Measurements from ENCODE around the gene PPARG. TPM values are rescaled to one million over a fixed set of nuclear protein-coding genes. Genes with fewer than 3 reads are reported as not detected.

The PPARG gene
- polyA plus RNA-seq, 1 donor (not counting 4 experiments of a cell fraction or from before 2014, with no cell fraction given) = 3.1 TPM

DNA sequence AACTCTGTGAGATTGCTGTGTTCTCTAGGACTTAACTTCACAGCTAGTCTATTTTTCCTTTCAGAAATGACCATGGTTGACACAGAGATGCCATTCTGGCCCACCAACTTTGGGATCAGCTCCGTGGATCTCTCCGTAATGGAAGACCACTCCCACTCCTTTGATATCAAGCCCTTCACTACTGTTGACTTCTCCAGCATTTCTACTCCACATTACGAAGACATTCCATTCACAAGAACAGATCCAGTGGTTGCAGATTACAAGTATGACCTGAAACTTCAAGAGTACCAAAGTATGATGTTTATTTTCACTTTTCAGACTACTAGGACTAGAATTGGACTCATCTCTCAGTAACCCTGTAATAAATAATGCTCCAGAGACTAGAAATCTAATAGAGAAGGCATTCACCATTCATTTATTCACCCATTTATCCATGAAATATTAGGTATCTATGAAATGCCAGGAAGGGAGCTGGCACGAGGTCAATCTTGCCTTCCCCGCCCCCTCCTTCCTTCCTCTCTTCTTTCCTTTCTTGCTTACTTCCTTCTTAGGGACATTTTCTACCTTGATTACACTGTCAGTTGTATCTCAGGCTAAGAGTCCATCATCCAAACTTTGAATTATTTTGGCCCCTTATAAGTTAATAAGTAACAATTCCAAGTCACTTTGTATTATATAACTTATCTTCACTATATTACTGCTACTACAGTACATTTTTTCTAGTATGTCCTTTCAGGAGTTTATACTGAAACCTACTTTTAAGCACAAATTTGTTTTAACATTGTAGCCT is 91.0 kb downstream of the PPARG start:
- Histone ChIP-seq H3K9me3 (ENCODE audit: control insufficient read depth, low read depth, low read length) (no peaks in the 10 kb centered on the region), H3K79me2 (ENCODE audit: control insufficient read depth, insufficient read depth, low read length) (no peaks in the 10 kb centered on the region), H3K9me1 (ENCODE audit: control insufficient read depth, extremely low read depth, insufficient read depth, low read length) (no peaks in the 10 kb centered on the region), H3K27ac (ENCODE audit: control insufficient read depth, insufficient read depth, low read length) (no peak overlapping the region), H3K4me3 (ENCODE audit: control insufficient read depth in 2 of 3, extremely low read depth in 1 of 3, insufficient read depth in 2 of 3, low read depth in 1 of 3, low read length in 3 of 3) (no peak overlapping the region), H3K36me3 (ENCODE audit: control insufficient read depth in 2 of 2, extremely low read depth in 1 of 2, insufficient read depth in 2 of 2, low read length in 2 of 2) (no peaks in the 10 kb centered on the region), H3K9ac (ENCODE audit: control insufficient read depth, extremely low read depth, insufficient read depth, low read length) (no peak overlapping the region), H3K27me3 (ENCODE audit: control insufficient read depth, extremely low read depth, insufficient read depth, low read length) (no peaks in the 10 kb centered on the region), H2AFZ (ENCODE audit: control insufficient read depth, low read length) (no peak overlapping the region), H3K4me2 (ENCODE audit: control insufficient read depth, extremely low read depth, insufficient read depth, low read depth, low read length) (no peak overlapping the region), H3K4me1 (ENCODE audit: control insufficient read depth, extremely low read depth, insufficient read depth, low read length) (no peaks in the 10 kb centered on the region), H4K20me1 (ENCODE audit: control insufficient read depth, extremely low read depth, insufficient read depth, low read length) (no peaks in the 10 kb centered on the region)
- TF ChIP-seq, protein P1, sequence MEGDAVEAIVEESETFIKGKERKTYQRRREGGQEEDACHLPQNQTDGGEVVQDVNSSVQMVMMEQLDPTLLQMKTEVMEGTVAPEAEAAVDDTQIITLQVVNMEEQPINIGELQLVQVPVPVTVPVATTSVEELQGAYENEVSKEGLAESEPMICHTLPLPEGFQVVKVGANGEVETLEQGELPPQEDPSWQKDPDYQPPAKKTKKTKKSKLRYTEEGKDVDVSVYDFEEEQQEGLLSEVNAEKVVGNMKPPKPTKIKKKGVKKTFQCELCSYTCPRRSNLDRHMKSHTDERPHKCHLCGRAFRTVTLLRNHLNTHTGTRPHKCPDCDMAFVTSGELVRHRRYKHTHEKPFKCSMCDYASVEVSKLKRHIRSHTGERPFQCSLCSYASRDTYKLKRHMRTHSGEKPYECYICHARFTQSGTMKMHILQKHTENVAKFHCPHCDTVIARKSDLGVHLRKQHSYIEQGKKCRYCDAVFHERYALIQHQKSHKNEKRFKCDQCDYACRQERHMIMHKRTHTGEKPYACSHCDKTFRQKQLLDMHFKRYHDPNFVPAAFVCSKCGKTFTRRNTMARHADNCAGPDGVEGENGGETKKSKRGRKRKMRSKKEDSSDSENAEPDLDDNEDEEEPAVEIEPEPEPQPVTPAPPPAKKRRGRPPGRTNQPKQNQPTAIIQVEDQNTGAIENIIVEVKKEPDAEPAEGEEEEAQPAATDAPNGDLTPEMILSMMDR (optimal IDR thresholded peaks at IDR 0.05 in 1 of 3, IDR thresholded peaks at IDR 0.05 in 1 of 3, conservative IDR thresholded peaks at IDR 0.05 in 1 of 3; ENCODE audit: extremely low read depth in 1 of 3, insufficient read depth in 2 of 3, low read length in 3 of 3) = no peak
- no peak for TF ChIP-seq EZH2 (IDR thresholded peaks at IDR 0.05; ENCODE audit: low read length)
- FAIRE-seq = no peak
- dilution Hi-C loops (cut with MboI; ENCODE audit: extremely low pct_ligation_motif_present, low sequenced_read_pairs) = no loop called here
- DNase-seq (ENCODE audit: low read depth, low spot score) = no peak

DNA sequence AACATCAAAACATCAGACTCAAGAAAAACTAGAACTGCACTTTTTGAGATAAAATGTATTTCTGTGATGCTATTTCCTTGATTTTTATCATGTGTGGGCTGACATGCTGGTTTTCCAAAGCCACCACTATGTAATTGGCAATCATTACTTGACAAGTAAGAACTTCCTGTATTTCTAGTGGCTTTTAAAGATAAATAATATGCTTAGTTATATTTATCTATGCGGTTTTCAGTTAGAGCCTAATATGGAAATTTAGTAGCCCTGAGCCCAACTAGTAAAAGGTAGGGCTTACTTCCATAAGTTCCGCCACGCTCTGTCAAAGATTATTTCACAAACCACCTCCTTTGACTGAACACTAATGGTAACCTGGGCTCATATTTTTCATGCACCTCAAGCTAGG is 91.6 kb downstream of the PPARG start:
- H3K4me3 ChIP-seq (ENCODE audit: control insufficient read depth in 2 of 3, extremely low read depth in 1 of 3, insufficient read depth in 2 of 3, low read depth in 1 of 3, low read length in 3 of 3) = no peak overlapping the region
- dilution Hi-C loops (cut with MboI; ENCODE audit: extremely low pct_ligation_motif_present, low sequenced_read_pairs) = no loop called here
- TF ChIP-seq, protein P1 (optimal IDR thresholded peaks at IDR 0.05 in 1 of 3, IDR thresholded peaks at IDR 0.05 in 1 of 3, conservative IDR thresholded peaks at IDR 0.05 in 1 of 3; ENCODE audit: extremely low read depth in 1 of 3, insufficient read depth in 2 of 3, low read length in 3 of 3) = no peak
- H3K9me3 ChIP-seq (ENCODE audit: control insufficient read depth, low read depth, low read length) = no peaks in the 10 kb centered on the region
- H3K4me2 ChIP-seq (ENCODE audit: control insufficient read depth, extremely low read depth, insufficient read depth, low read depth, low read length) = no peak overlapping the region
- H3K9ac ChIP-seq (ENCODE audit: control insufficient read depth, extremely low read depth, insufficient read depth, low read length) = no peak overlapping the region
- FAIRE-seq = no peak
- no peak for DNase-seq (ENCODE audit: low read depth, low spot score)
- H3K27ac ChIP-seq (ENCODE audit: control insufficient read depth, insufficient read depth, low read length) = no peak overlapping the region
- no peak overlapping the region for H2AFZ ChIP-seq (ENCODE audit: control insufficient read depth, low read length)
- H3K27me3 ChIP-seq (ENCODE audit: control insufficient read depth, extremely low read depth, insufficient read depth, low read length) = no peaks in the 10 kb centered on the region
- no peaks in the 10 kb centered on the region for H3K36me3 ChIP-seq (ENCODE audit: control insufficient read depth in 2 of 2, extremely low read depth in 1 of 2, insufficient read depth in 2 of 2, low read length in 2 of 2)
- H3K9me1 ChIP-seq (ENCODE audit: control insufficient read depth, extremely low read depth, insufficient read depth, low read length) = no peaks in the 10 kb centered on the region
- no peaks in the 10 kb centered on the region for H3K79me2 ChIP-seq (ENCODE audit: control insufficient read depth, insufficient read depth, low read length)
- no peaks in the 10 kb centered on the region for H3K4me1 ChIP-seq (ENCODE audit: control insufficient read depth, extremely low read depth, insufficient read depth, low read length)
- no peaks in the 10 kb centered on the region for H4K20me1 ChIP-seq (ENCODE audit: control insufficient read depth, extremely low read depth, insufficient read depth, low read length)
